SK-N-SH treated with all-trans-retinoic acid at 6 μM for 48 hours (cell line): Measurements from ENCODE around the gene ASCC3.

Experiments
- ARNTL ChIP-seq: fragments of 450-650 bp; formaldehyde crosslinking; IDR thresholded peaks from 2 replicates; pipeline ENCODE4 v1.5.0; 2020; ENCODE audit warnings: low read depth, mild to moderate bottlenecking, moderate library complexity, borderline replicate concordance
- ZFP30 ChIP-seq: fragments of 450-650 bp; formaldehyde crosslinking; IDR thresholded peaks from 2 replicates; pipeline ENCODE4 v1.5.0; 2022; ENCODE audit warnings: mild to moderate bottlenecking, moderate library complexity
- ZNF565 ChIP-seq: fragments of 450-650 bp; formaldehyde crosslinking; conservative IDR thresholded peaks from 2 replicates; pipeline ENCODE4 v1.5.0; 2020; ENCODE audit warnings: low read depth, mild to moderate bottlenecking, moderate library complexity

DNA sequence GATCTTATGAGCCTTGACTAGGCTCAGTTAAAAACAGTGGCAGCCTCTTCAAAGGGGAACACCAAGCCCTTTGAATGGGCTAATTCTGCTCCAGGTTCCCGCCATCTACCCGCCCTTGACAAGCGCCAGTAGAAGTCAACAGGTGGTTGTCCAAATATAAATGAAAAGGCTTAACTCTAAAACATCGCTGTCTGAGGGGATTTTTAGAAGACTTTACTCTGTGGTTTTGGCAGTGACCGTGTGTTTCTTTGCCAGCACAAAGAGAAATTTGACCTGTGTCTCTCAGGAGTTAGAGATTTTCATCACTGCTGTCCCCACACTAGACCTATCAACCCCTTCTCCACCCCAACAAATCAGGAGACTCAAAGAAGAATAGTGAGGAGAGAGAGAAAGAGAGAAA lies 396.7 kb downstream of the ASCC3 start:
- TF ChIP-seq ZFP30 (no peak), ARNTL (CRISPR knock-in tag) (no peak), ZNF565 (CRISPR knock-in tag) (no peak)
